Myocyte (in vitro differentiated cells): Measurements from ENCODE around the gene ZNF74. TPM values are rescaled to one million over a fixed set of nuclear protein-coding genes. Genes with fewer than 3 reads are reported as not detected.
"Not testable (repeated sequence)": the region's sequence is repeated elsewhere in the genome, so short reads cannot be mapped to it uniquely, and the experiment has no call there.

Experiments used
- DNase-seq: peaks from one replicate; pipeline ENCODE4 v3.0.0-alpha.2; 2012; ENCODE audit warnings: low read depth
- total RNA-seq: library from RNA; depleted of rRNA; stranded (reverse); fragments of >200 nt; gene quantifications from 2 replicates; pipeline ENCODE4 v1.2.3, GENCODE V29; 2014

The ZNF74 gene
- total RNA-seq, 1 donor from 2014 or later = 18.4 TPM

DNA sequence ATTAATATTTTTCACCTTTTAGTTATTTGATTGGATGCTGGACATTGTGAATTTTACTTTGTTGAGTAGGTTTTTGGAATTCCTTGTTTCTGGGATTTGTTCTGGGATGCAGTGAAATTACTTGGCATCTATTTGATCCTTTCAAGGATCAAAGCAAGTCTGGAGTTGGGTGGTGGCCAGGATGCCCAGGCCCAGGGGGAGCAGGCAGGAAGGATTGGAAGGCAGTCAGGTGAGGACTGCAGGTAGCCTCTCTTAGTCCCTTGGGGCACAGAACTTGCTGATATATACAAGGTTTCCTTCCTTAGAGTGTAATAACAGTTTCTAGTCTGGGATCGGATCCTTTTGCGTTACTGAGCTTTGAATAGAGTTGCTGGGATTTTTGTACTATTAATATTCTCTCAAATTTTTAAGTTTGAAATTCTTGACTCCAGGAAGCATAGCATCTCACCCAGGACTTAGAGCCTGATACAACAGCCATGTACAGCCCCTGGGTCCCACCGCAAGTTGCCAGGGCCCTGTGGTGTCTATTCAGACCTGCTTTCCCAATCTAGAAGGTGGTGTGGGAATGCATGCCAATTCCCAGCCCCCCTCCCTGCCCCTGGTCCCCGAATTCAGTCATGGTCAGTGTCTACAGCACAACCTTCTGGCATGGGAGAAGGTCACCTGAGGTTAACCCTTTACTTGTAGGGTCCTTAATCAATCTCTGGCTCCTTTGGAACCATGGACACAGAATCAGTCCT lies 6.1 kb downstream of the ZNF74 start:
- DNase-seq = no peak

GRCh38 chr22:20400606-20401375 lies 6.8 kb downstream of the ZNF74 start:
- DNase-seq = no peak

DNA sequence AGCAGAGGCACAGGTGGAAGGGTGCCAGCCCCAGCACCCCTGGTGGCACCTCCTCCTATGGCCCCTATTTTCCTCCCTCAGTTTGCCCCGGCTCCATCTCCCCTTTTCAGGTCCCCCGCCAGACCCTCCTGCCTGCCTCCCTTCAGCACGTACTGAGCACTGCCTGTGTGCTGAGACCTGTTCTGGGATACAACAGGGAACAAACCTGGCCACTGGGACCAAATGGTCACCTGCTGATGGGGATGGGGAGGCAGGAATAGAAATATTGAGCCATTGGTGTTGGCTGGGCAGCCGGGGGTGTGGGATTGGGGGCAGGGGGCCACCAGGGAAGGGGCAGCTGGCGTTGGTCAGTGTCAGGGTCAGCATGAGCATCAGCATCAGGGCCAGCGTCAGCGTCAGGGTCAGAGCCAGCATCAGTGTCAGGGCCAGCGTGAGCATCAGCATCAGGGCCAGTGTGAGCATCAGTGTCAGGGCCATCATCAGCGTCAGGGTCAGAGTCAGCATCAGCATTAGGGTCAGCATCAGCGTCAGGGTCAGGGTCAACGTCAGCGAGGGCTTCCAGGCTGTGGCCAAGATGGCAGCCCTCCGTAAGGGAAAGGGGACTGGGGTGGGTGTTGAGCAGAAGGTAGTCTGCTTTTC lies 7.5 kb downstream of the ZNF74 start:
- no peak for DNase-seq

GRCh38 chr22:20402960-20403778 lies 9.2 kb downstream of the ZNF74 start:
- no peak for DNase-seq

DNA sequence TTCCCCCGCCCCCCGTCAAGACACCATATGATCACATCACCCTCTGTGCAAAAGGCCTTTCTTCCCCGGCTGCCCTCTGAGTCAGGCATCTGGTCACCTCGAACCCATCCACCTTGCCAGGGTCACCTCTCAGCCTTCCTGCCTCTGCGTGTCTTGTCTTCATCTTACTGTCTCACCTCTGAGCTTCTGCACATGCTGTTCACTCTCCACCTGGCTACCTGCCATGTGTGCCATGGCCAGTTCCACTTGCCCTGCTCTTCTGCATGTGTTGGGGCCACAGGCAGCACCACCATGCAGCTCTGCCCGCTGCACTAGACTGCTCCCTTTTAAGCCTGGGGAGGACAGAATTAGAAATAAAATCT lies 9.8 kb downstream of the ZNF74 start:
- no peak for DNase-seq

DNA sequence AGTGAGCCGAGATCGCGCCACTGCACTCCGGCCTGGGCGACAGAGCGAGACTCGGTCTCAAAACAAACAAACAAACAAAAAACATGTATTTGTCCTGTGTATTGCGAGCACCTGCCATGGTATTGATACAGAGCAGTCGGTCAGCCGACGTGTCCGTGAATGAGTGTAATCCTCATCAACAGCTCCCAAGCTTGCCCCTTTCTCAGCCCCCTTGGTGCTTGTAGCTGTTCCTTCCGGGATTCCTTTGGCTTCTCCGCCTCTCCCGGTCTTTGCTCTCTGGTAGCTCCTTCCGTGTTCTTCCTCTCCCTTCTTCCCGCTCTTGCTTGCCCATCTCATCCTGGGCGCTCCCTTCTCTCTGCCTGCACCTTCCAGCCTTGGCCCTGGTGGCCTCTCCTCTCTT lies 10.9 kb downstream of the ZNF74 start:
- DNase-seq = no peak

DNA sequence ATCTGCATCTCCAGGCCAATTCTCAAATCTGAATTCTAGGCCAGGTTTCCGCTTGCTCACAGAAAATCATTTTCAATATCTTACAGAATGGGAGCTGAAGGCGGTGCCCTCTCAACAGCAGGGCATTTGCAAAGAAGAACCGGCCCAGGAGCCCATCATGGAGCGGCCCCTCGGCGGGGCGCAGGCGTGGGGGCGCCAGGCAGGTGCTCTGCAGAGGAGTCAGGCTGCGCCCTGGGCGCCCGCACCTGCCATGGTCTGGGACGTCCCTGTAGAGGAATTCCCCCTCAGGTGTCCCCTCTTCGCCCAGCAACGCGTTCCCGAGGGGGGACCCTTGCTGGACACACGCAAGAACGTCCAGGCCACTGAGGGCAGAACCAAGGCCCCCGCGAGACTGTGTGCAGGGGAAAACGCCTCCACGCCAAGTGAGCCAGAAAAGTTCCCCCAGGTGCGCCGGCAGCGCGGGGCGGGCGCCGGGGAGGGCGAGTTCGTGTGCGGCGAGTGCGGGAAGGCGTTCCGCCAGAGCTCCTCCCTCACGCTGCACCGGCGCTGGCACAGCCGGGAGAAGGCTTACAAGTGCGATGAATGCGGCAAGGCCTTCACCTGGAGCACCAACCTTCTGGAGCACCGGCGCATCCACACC lies 11.5 kb downstream of the ZNF74 start:
- no peak for DNase-seq

DNA sequence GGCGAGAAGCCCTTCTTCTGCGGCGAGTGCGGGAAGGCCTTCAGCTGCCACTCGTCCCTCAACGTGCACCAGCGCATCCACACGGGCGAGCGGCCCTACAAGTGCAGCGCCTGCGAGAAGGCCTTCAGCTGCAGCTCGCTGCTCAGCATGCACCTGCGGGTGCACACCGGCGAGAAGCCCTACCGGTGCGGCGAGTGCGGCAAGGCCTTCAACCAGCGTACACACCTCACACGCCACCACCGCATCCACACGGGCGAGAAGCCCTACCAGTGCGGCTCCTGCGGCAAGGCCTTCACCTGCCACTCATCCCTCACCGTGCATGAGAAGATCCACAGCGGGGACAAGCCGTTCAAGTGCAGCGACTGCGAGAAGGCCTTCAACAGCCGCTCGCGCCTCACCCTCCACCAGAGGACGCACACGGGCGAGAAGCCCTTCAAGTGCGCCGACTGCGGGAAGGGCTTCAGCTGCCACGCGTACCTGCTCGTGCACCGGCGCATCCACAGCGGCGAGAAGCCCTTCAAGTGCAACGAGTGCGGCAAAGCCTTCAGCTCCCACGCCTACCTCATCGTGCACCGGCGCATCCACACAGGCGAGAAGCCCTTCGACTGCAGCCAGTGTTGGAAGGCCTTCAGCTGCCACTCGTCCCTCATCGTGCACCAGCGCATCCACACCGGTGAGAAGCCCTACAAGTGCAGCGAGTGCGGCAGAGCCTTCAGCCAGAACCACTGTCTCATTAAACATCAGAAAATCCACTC lies 12.2 kb downstream of the ZNF74 start:
- no peak for DNase-seq

DNA sequence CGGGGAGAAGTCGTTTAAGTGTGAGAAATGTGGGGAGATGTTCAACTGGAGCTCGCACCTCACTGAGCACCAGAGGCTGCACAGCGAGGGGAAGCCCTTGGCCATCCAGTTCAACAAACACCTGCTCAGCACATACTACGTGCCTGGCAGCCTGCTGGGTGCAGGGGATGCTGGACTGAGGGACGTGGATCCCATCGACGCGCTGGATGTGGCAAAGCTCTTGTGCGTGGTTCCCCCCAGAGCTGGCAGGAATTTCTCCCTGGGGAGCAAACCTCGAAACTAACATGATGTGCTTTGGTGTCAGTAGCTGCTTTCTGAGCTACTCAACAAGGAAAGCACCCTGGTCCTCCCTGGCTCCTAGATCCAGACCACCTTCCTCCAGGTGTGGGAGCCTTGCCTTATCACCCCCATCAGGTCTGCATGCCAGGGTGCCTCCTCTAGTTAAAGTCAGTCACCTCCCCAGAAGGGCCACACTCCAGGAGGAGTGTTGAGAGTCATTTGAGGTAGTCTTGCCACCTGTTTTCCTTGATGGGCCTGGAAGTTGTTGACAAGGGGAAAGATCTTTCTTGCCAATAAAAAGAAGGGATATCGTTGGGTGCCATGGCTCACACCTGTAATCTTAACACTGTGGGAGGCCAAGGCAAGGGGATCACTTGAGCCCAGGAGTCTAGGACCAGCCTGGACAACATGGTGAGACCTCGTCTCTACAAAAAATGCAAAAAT lies 12.9 kb downstream of the ZNF74 start:
- DNase-seq = no peak

- DNase-seq = no peak
Observed at GRCh38 chr22:20407829-20408228, 13.9 kb downstream of the ZNF74 start.

DNA sequence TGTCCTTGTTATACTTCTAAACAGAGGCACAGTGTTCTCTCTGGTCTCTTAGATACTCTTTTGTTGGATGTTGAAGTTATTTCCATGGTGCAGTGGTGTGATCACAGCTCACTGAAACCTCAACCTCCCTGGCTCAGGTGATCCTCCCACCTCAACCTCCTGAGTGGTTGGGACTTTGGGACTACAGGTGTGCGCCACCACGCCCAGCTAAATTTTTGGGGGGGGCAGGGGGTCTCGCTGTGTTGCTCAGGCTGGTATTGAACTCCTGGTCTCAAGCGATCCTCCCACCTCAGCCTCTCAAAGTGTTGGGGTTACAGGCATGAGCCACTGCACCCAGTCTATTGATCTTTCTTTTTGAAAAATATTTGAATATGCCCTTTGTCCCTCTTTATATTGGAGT lies 14.9 kb downstream of the ZNF74 start:
- DNase-seq = no peak

DNA sequence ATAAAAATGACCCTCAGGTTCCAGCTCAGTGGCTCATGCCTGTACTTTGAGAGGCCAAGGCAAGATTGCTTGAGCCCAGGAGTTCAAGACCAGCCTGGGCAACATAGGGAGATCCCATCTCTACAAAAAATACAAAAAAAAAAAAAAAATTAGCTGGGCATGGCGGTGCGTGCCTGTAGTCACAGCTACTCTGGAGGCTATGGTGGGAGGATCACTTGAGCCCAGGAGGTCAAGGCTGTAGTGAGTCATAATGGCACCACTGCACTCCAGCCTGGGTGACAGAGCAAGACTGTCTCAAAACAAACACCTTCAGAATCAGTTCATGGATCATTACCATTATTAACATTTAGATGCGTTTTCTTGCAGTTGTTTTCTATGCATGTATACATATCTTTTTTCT lies 15.4 kb downstream of the ZNF74 start:
- DNase-seq = not testable (repeated sequence)

GRCh38 chr22:20412474-20413216 lies 18.7 kb downstream of the ZNF74 start:
- no peak for DNase-seq

DNA sequence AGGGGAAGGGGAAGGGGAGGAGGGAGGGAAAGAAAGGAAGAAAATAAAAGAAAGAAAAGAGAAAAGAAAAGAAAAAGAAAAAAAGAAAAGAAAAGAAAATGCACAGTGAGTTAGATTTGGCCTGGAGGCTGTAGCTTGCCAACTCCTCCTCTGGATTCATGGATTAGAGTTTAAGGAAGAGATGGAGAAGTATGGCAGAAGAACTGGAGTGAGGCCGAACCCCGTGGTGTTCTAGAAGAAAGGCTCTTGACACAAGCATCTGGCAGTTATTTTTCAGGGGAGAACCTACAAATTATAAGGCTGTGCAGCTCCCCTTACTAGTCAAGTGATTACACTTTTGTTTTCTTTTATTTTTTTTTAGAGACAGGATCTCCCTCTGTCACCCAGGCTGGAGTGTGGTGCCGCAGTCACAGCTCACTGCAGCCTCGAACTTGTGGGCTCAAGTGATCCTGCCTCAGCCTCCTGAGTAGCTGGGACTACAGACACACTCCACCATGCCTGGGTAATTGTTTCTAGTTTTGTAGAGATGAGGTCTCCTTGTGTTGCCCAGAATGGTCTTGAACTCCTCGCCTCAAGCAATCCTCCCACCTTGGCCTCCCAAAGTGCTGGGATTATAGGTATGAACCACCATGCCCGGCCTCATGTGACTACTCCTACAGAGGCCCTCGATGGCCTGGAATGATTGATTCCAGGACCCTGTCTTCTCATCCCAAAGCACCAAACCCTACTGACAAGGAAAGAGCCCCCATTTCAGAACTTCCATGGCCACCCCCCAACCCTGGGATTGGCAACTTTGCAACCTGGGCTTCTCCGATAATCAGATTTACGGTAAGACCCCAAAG lies 19.5 kb downstream of the ZNF74 start:
- DNase-seq = no peak

GRCh38 chr22:20414059-20414440 lies 20.1 kb downstream of the ZNF74 start:
- no peak for DNase-seq

DNA sequence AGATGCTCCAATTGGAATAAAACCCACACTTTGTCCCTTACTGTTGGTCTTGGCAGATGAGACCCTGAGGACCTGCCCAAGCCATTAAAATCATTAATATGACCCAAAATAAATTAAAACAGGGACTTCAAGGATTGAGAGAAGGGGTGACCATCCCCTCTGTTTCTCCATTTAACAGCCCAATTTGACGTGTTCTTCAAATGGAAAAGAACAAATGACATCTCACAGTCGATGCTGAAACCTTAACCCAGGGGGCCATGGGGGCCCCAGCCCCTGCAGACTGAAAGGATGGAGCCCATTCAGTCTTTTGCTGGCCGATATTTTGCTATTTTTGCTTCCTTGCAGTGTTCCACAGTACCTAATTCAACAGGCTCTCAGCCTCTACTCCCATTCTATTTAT lies 20.5 kb downstream of the ZNF74 start:
- no peak for DNase-seq

DNA sequence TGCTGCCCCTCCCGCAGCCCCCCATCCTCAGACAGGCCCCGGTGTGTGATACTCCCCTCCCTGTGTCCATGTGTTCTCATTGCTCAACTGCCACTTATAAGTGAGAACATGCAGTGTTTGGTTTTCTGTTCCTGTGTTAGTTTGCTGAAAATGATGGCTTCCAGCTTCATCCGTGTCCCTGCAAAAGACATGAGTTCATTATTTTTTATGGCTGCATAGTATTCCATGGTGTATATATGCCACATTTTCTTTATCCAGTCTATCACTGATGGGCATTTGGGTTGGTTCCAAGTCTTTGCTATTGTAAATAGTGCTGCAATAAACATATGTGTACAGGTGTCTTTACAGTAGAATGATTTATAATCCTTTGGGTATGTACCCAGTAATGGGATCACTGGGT lies 21.3 kb downstream of the ZNF74 start:
- DNase-seq = not testable (repeated sequence)

GRCh38 chr22:20415699-20416098 lies 21.7 kb downstream of the ZNF74 start:
- DNase-seq = not testable (repeated sequence)
